K562 (cell line): Measurements from ENCODE around the gene CPED1. TPM values are rescaled to one million over a fixed set of nuclear protein-coding genes. Genes with fewer than 3 reads are reported as not detected.

Experiments
- ADNP ChIP-seq: fragments of 200-800 bp; sonication (Bioruptor generic); IDR thresholded peaks from 2 replicates; pipeline ENCODE4 v1.6.1; 2016; ENCODE audit warnings: missing genetic modification characterization, missing compliant biosample characterization
- CAMTA2 ChIP-seq: fragments of 250-450 bp; sonication (Bioruptor Pico); conservative IDR thresholded peaks from 2 replicates; pipeline ENCODE4 v1.5.1; 2022
- CBX1 ChIP-seq: sonication (generic); IDR thresholded peaks from 2 replicates; pipeline ENCODE4 v1.6.1; 2016; ENCODE audit warnings: antibody characterized with exemption, low read depth, mild to moderate bottlenecking
- ELF4 ChIP-seq: fragments of 450-650 bp; formaldehyde crosslinking; IDR thresholded peaks from 2 replicates; pipeline ENCODE4 v1.4.0; 2022; ENCODE audit warnings: missing genetic modification characterization
- FOXA3 ChIP-seq, 2 experiments: fragments of 450-650 bp in 1 of 2; sonication (generic) in 1 of 2; formaldehyde crosslinking; IDR thresholded peaks in 1 of 2; conservative IDR thresholded peaks in 1 of 2; 2 replicates each; pipeline versions ENCODE4 v1.4.0 to v1.8.0; 2020 to 2022; ENCODE audit warnings: mild to moderate bottlenecking in 2 of 2, missing genetic modification reagents in 1 of 2
- FOXK1 ChIP-seq: sonication (generic); formaldehyde crosslinking; IDR thresholded peaks from 2 replicates; pipeline ENCODE4 v1.8.0; 2022; ENCODE audit warnings: missing genetic modification reagents, mild to moderate bottlenecking, borderline replicate concordance
- JUNB ChIP-seq: fragments of 450-650 bp; formaldehyde crosslinking; conservative IDR thresholded peaks from 2 replicates; pipeline ENCODE4 v1.4.0; 2020; ENCODE audit warnings: mild to moderate bottlenecking
- MCM7 ChIP-seq, 2 experiments: fragments of 450-650 bp; IDR thresholded peaks; 2 replicates each; pipeline ENCODE4 v1.6.1; 2016 to 2018
- RFX7 ChIP-seq: fragments of 250-450 bp; sonication (Bioruptor Pico); IDR thresholded peaks from 2 replicates; pipeline ENCODE4 v1.5.1; 2021; ENCODE audit warnings: mild to moderate bottlenecking
- SMARCB1 ChIP-seq: IDR thresholded peaks from 2 replicates; pipeline ENCODE4 v1.6.1; 2011; ENCODE audit warnings: improper control_type of control experiment, low read depth; ENCODE audit not compliant: insufficient read length
- TOE1 ChIP-seq, 2 experiments: fragments of 450-650 bp in 1 of 2; sonication (generic) in 1 of 2; formaldehyde crosslinking in 1 of 2; IDR thresholded peaks; 2 replicates each; pipeline versions ENCODE4 v1.7.1 to v1.8.0; 2016 to 2022; ENCODE audit warnings: borderline replicate concordance in 2 of 2, mild to moderate bottlenecking in 2 of 2, antibody characterized with exemption in 1 of 2, inconsistent platforms in 1 of 2, low read depth in 1 of 2, missing genetic modification reagents in 1 of 2, moderate library complexity in 1 of 2
- ZBED1 ChIP-seq: IDR thresholded peaks from 2 replicates; pipeline ENCODE4 v1.6.1; 2014
- ZBTB17 ChIP-seq: fragments of 450-650 bp; formaldehyde crosslinking; IDR thresholded peaks from 2 replicates; pipeline ENCODE4 v1.4.0; 2020; ENCODE audit warnings: mild to moderate bottlenecking
- ZC3H8 ChIP-seq: fragments of 450-650 bp; IDR thresholded peaks from 2 replicates; pipeline ENCODE4 v1.6.1; 2017
- ZFX ChIP-seq: sonication (generic); formaldehyde crosslinking; IDR thresholded peaks from 2 replicates; pipeline ENCODE4 v1.8.0; 2022; ENCODE audit warnings: mild to moderate bottlenecking, missing genetic modification reagents, moderate library complexity
- ZNF174 ChIP-seq: fragments of 250-450 bp; sonication (Bioruptor Pico); IDR thresholded peaks from 2 replicates; pipeline ENCODE4 v1.4.0; 2020; ENCODE audit warnings: mild to moderate bottlenecking
- ZNF24 ChIP-seq: fragments of 450-650 bp; IDR thresholded peaks from 2 replicates; pipeline ENCODE4 v1.6.1; 2016
- ZNF507 ChIP-seq: conservative IDR thresholded peaks from 2 replicates; pipeline ENCODE4 v1.6.1; 2017; ENCODE audit warnings: missing genetic modification characterization, missing compliant biosample characterization
- ZNF644 ChIP-seq: fragments of 200-800 bp; sonication (Bioruptor generic); IDR thresholded peaks from 2 replicates; pipeline ENCODE4 v1.6.1; 2016; ENCODE audit warnings: low read depth, missing genetic modification characterization, missing compliant biosample characterization
- polyA plus RNA-seq, 8 experiments: library from polyadenylated mRNA; depleted of rRNA in 4 of 8; stranded (reverse) in 5 of 8; unstranded in 3 of 8; fragments of >200 nt; fragmentation: Nextera tagmentation in 2 of 8; fragmentation: Illumina TruSeq in 1 of 8; extraction: Ambion mirVana in 2 of 8; extraction: Trizol in 1 of 8; gene quantifications; 2 replicates each; pipeline versions ENCODE4 v1.2.1 to v1.2.3, GENCODE V29; 2011 to 2014; ENCODE audit warnings: inconsistent platforms in 1 of 8, missing spikeins in 1 of 8
- total RNA-seq, 7 experiments: library from RNA; depleted of rRNA in 6 of 7; stranded (reverse); fragments of >200 nt in 6 of 7; fragmentation: Illumina TruSeq in 2 of 7; extraction: Trizol in 2 of 7; gene quantifications; 2 replicates each; pipeline versions ENCODE4 v1.2.1 to v1.2.3, GENCODE V29; 2011 to 2021; ENCODE audit warnings: low replicate concordance in 1 of 7
- TF ChIP-seq, protein P1 (sequence below): conservative IDR thresholded peaks from 2 replicates; pipeline ENCODE4 v1.6.1; 2011; ENCODE audit warnings: low read depth, mild to moderate bottlenecking, low read length; ENCODE audit not compliant: control insufficient read depth
- TF ChIP-seq, protein P2 (sequence below), 2 experiments: fragments of 150-350 bp in 1 of 2; IDR thresholded peaks; 2 replicates each; pipeline ENCODE4 v1.6.1; 2012 to 2016; ENCODE audit warnings: low read depth in 2 of 2, low read length in 2 of 2, mild to moderate bottlenecking in 1 of 2, moderate library complexity in 1 of 2
- TF ChIP-seq, protein P3 (sequence below): sonication (generic); formaldehyde crosslinking; IDR thresholded peaks from 2 replicates; pipeline ENCODE4 v1.8.0; 2023; ENCODE audit warnings: mild to moderate bottlenecking, missing genetic modification reagents

Gene CPED1
- total and polyA plus RNA-seq, 9 of the 15 experiments (the other 6 are each of a cell fraction or from before 2014, with no cell fraction given): 195 to 393 (median 290) TPM

DNA sequence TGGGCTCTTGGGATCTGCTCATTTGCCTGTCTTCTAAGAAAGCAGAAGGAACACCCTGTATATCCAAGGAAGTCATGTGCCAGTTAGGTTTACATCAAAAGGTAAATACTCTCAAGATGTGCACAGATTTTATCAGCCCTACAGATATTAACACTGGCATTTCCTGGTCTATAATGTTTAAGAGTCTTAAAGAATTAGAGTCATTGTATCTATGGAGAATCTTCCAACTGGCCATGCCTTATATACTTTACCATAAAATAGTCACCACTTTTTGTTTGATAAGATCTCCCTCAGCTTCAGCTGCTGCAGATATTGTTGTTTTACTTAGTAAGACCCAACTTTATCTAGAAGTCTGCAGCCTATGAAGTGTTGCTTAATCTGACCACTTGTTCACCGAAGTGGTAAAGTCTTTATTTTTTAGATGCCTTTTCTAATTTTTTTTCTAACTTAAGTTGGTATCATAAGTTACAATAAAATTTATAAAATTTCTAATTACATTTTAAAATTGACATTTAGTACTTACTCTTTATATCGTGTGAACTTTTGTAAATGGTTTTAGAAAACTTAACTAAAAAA lies 58.5 kb downstream of the CPED1 start (continued):
- TF ChIP-seq ZNF644 (tag) (peak; percentile 90), ZNF24 (no peak), RFX7 (CRISPR knock-in tag) (no peak), CAMTA2 (CRISPR knock-in tag) (no peak), ADNP (peak; percentile 69; the same call in 1 of the 2 replicates), SMARCB1 (no peak), FOXK1 (CRISPR knock-in tag) (no peak), ZNF507 (tag) (no peak), ZBTB17 (CRISPR knock-in tag) (peak; percentile 53), ZC3H8 (no peak), ZNF174 (CRISPR knock-in tag) (no peak), CBX1 (no peak), TOE1 (IDR thresholded peaks at IDR 0.05; ENCODE audit: borderline replicate concordance) (no peak), TOE1 (CRISPR knock-in tag; IDR thresholded peaks at IDR 0.05; ENCODE audit: borderline replicate concordance, low read depth) (no peak), MCM7 (IDR thresholded peaks at IDR 0.05) (no peak), JUNB (no peak), FOXA3 (CRISPR knock-in tag; conservative IDR thresholded peaks at IDR 0.05 in 1 of 2, IDR thresholded peaks at IDR 0.05 in 1 of 2) (peak in 1 of 2 experiments; percentile 84; a peak in 2 of 4 replicates), ELF4 (CRISPR knock-in tag) (no peak), ZFX (CRISPR knock-in tag) (no peak), ZBED1 (no peak)
- TF ChIP-seq, protein P1, sequence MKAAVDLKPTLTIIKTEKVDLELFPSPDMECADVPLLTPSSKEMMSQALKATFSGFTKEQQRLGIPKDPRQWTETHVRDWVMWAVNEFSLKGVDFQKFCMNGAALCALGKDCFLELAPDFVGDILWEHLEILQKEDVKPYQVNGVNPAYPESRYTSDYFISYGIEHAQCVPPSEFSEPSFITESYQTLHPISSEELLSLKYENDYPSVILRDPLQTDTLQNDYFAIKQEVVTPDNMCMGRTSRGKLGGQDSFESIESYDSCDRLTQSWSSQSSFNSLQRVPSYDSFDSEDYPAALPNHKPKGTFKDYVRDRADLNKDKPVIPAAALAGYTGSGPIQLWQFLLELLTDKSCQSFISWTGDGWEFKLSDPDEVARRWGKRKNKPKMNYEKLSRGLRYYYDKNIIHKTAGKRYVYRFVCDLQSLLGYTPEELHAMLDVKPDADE: no peak
- TF ChIP-seq, protein P2, sequence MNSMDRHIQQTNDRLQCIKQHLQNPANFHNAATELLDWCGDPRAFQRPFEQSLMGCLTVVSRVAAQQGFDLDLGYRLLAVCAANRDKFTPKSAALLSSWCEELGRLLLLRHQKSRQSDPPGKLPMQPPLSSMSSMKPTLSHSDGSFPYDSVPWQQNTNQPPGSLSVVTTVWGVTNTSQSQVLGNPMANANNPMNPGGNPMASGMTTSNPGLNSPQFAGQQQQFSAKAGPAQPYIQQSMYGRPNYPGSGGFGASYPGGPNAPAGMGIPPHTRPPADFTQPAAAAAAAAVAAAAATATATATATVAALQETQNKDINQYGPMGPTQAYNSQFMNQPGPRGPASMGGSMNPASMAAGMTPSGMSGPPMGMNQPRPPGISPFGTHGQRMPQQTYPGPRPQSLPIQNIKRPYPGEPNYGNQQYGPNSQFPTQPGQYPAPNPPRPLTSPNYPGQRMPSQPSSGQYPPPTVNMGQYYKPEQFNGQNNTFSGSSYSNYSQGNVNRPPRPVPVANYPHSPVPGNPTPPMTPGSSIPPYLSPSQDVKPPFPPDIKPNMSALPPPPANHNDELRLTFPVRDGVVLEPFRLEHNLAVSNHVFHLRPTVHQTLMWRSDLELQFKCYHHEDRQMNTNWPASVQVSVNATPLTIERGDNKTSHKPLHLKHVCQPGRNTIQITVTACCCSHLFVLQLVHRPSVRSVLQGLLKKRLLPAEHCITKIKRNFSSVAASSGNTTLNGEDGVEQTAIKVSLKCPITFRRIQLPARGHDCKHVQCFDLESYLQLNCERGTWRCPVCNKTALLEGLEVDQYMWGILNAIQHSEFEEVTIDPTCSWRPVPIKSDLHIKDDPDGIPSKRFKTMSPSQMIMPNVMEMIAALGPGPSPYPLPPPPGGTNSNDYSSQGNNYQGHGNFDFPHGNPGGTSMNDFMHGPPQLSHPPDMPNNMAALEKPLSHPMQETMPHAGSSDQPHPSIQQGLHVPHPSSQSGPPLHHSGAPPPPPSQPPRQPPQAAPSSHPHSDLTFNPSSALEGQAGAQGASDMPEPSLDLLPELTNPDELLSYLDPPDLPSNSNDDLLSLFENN (IDR thresholded peaks at IDR 0.05; ENCODE audit: low read depth in 2 of 2, low read length in 2 of 2): no peak
- TF ChIP-seq, protein P3, sequence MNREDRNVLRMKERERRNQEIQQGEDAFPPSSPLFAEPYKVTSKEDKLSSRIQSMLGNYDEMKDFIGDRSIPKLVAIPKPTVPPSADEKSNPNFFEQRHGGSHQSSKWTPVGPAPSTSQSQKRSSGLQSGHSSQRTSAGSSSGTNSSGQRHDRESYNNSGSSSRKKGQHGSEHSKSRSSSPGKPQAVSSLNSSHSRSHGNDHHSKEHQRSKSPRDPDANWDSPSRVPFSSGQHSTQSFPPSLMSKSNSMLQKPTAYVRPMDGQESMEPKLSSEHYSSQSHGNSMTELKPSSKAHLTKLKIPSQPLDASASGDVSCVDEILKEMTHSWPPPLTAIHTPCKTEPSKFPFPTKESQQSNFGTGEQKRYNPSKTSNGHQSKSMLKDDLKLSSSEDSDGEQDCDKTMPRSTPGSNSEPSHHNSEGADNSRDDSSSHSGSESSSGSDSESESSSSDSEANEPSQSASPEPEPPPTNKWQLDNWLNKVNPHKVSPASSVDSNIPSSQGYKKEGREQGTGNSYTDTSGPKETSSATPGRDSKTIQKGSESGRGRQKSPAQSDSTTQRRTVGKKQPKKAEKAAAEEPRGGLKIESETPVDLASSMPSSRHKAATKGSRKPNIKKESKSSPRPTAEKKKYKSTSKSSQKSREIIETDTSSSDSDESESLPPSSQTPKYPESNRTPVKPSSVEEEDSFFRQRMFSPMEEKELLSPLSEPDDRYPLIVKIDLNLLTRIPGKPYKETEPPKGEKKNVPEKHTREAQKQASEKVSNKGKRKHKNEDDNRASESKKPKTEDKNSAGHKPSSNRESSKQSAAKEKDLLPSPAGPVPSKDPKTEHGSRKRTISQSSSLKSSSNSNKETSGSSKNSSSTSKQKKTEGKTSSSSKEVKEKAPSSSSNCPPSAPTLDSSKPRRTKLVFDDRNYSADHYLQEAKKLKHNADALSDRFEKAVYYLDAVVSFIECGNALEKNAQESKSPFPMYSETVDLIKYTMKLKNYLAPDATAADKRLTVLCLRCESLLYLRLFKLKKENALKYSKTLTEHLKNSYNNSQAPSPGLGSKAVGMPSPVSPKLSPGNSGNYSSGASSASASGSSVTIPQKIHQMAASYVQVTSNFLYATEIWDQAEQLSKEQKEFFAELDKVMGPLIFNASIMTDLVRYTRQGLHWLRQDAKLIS (CRISPR knock-in tag): no peak
